Ishikawa (cell line): ENCODE measurements around the gene AGAP3.

Experiments
- CEBPB ChIP-seq: IDR thresholded peaks from 2 replicates; pipeline ENCODE4 v1.6.1; 2012
- CREB1 ChIP-seq: IDR thresholded peaks from 2 replicates; pipeline ENCODE4 v1.6.1; 2012; ENCODE audit warnings: low read depth
- EGR1 ChIP-seq: IDR thresholded peaks from 2 replicates; pipeline ENCODE4 v1.6.1; 2012
- EP300 ChIP-seq: IDR thresholded peaks from 2 replicates; pipeline ENCODE4 v1.6.1; 2012; ENCODE audit warnings: borderline replicate concordance
- FOXM1 ChIP-seq: IDR thresholded peaks from 2 replicates; pipeline ENCODE4 v1.6.1; 2012; ENCODE audit warnings: low read depth, borderline replicate concordance
- MAX ChIP-seq: IDR thresholded peaks from 2 replicates; pipeline ENCODE4 v1.6.1; 2012
- NFIC ChIP-seq: IDR thresholded peaks from 2 replicates; pipeline ENCODE4 v1.6.1; 2012
- RAD21 ChIP-seq: IDR thresholded peaks from 2 replicates; pipeline ENCODE4 v1.6.1; 2012; ENCODE audit warnings: low read depth
- TAF1 ChIP-seq: IDR thresholded peaks from 2 replicates; pipeline ENCODE4 v1.6.1; 2012; ENCODE audit warnings: low read depth, mild to moderate bottlenecking
- TCF12 ChIP-seq: IDR thresholded peaks from 2 replicates; pipeline ENCODE4 v1.6.1; 2012; ENCODE audit warnings: low read depth
- TEAD4 ChIP-seq: IDR thresholded peaks from 2 replicates; pipeline ENCODE4 v1.6.1; 2012
- YY1 ChIP-seq: IDR thresholded peaks from 2 replicates; pipeline ENCODE4 v1.6.1; 2012; ENCODE audit warnings: low read depth
- ZBTB7A ChIP-seq: IDR thresholded peaks from 2 replicates; pipeline ENCODE4 v1.6.1; 2012; ENCODE audit warnings: low read depth
- TF ChIP-seq, protein P1 (sequence below): IDR thresholded peaks from 2 replicates; pipeline ENCODE4 v1.6.1; 2012; ENCODE audit warnings: low read depth, mild to moderate bottlenecking
- TF ChIP-seq, protein P2 (sequence below): IDR thresholded peaks from 2 replicates; pipeline ENCODE4 v1.6.1; 2012

Gene AGAP3

GRCh38 chr7:151161757-151162156 lies 75.5 kb downstream of the AGAP3 start:
- TF ChIP-seq YY1 (no peak), EGR1 (no peak)

- TF ChIP-seq CREB1: no peak
- TF ChIP-seq EGR1: no peak
- TF ChIP-seq, protein P1, sequence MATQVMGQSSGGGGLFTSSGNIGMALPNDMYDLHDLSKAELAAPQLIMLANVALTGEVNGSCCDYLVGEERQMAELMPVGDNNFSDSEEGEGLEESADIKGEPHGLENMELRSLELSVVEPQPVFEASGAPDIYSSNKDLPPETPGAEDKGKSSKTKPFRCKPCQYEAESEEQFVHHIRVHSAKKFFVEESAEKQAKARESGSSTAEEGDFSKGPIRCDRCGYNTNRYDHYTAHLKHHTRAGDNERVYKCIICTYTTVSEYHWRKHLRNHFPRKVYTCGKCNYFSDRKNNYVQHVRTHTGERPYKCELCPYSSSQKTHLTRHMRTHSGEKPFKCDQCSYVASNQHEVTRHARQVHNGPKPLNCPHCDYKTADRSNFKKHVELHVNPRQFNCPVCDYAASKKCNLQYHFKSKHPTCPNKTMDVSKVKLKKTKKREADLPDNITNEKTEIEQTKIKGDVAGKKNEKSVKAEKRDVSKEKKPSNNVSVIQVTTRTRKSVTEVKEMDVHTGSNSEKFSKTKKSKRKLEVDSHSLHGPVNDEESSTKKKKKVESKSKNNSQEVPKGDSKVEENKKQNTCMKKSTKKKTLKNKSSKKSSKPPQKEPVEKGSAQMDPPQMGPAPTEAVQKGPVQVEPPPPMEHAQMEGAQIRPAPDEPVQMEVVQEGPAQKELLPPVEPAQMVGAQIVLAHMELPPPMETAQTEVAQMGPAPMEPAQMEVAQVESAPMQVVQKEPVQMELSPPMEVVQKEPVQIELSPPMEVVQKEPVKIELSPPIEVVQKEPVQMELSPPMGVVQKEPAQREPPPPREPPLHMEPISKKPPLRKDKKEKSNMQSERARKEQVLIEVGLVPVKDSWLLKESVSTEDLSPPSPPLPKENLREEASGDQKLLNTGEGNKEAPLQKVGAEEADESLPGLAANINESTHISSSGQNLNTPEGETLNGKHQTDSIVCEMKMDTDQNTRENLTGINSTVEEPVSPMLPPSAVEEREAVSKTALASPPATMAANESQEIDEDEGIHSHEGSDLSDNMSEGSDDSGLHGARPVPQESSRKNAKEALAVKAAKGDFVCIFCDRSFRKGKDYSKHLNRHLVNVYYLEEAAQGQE: no peak
- no peak for TF ChIP-seq NFIC
- 0 out of 2 replicates have a peak, but pooled peaks have one; percentile 11 for TF ChIP-seq EP300
Measured at GRCh38 chr7:151166629-151167196, 80.4 kb downstream of the AGAP3 start.

- TF ChIP-seq EP300: 0 out of 2 replicates have a peak, but pooled peaks have one; percentile 6
- no peak for TF ChIP-seq TAF1
Measured at GRCh38 chr7:151167197-151167961, 81.1 kb downstream of the AGAP3 start, which contains the start of gene GBX1. Gene GBX1, minus strand, starts transcription at chr7:151167694. Its CDS starts 146 bp downstream, at chr7:151167548.

DNA sequence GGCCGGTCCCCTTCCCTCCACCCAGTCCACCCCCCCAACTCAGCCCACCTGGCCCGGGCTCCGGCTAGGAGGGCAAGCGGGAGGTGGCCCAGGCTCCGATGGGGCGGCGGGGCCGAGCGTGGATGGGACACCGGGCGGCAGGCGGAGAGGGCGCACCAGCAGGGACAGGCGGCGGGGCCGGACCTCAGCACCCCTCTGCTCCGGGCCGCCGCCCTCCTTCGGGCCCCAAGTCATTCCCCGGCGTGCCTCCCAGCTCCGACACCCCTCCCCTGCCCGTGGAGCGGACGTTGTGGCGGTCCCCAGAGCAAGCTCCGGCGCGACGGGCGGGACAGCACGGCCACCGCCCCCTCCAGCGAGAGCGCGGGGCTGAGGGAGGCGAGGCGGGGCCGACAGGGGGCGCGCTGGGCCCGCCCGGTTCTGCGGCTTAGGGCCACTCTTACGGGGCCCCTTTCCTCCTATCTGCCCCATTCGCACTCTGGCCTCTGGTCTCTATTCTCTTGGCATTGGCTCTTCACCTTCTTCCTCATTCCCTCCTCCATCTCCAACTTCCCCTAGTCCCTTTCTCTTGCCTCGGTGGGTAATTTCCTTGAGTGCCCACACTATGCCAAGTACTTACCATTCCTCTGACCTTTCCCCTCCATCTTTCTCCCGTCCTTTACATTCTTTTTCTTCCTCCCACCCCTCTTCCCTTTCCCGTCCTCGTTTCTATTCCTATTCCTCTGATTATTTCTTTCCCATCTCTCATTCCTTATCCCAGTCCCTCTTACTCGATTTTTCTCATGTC lies 81.9 kb downstream of the AGAP3 start:
- TF ChIP-seq RAD21: peak; percentile 20; the same call in 1 of the 2 replicates
- TF ChIP-seq, protein P2, sequence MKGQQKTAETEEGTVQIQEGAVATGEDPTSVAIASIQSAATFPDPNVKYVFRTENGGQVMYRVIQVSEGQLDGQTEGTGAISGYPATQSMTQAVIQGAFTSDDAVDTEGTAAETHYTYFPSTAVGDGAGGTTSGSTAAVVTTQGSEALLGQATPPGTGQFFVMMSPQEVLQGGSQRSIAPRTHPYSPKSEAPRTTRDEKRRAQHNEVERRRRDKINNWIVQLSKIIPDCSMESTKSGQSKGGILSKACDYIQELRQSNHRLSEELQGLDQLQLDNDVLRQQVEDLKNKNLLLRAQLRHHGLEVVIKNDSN: no peak

DNA sequence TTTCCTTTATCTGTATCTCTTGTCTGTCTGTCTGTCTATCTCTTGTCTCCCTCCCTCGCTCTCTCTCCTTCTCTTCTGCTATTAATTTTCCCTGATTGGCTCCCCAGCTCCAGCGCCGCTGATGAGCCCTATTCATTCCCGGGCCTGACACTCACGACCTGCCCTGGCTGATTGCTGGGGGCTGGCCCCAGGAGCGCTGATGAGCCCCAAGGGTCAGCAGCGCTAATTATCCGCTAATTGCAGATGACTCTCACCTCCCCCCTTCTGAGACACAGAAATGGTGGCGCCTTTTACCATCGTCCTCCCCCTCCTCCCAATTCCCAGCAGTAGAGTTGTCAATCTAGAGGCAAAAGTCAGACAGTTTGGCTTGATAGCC lies 82.5 kb downstream of the AGAP3 start:
- TF ChIP-seq YY1 (no peak), TCF12 (no peak), FOXM1 (no peak), MAX (no peak), NFIC (no peak)

- TF ChIP-seq EGR1 (no peak), ZBTB7A (no peak), CEBPB (no peak), EP300 (no peak), TCF12 (no peak; the same call in 1 of the 2 replicates), MAX (0 out of 2 replicates have a peak, but pooled peaks have one; percentile 36), YY1 (peak; percentile 28; the same call in 1 of the 2 replicates), TEAD4 (peak; percentile 65), FOXM1 (no peak), CREB1 (no peak), RAD21 (peak; percentile 92), NFIC (no peak), TAF1 (no peak)
- TF ChIP-seq, protein P2: no peak; the same call in 1 of the 2 replicates
- TF ChIP-seq, protein P1: no peak
Measured at GRCh38 chr7:151172273-151173141, 86.2 kb downstream of the AGAP3 start.
